VCaP (cell line): ENCODE data around the gene ZEB2.

ENCODE experiments used
- H3K27ac ChIP-seq: fragments of 450-650 bp; 2 replicates; pipeline ENCODE4 v1.5.1; 2017
- TF ChIP-seq, protein P1 (sequence below): fragments of 450-650 bp; conservative IDR thresholded peaks from 2 replicates; pipeline ENCODE4 v1.5.1; 2017; ENCODE audit warnings: mild to moderate bottlenecking, moderate library complexity

Gene ZEB2

GRCh38 chr2:144546933-144547332, 27.0 kb upstream of the ZEB2 start:
- H3K27ac ChIP-seq = no peak overlapping the region
- TF ChIP-seq, protein P1, sequence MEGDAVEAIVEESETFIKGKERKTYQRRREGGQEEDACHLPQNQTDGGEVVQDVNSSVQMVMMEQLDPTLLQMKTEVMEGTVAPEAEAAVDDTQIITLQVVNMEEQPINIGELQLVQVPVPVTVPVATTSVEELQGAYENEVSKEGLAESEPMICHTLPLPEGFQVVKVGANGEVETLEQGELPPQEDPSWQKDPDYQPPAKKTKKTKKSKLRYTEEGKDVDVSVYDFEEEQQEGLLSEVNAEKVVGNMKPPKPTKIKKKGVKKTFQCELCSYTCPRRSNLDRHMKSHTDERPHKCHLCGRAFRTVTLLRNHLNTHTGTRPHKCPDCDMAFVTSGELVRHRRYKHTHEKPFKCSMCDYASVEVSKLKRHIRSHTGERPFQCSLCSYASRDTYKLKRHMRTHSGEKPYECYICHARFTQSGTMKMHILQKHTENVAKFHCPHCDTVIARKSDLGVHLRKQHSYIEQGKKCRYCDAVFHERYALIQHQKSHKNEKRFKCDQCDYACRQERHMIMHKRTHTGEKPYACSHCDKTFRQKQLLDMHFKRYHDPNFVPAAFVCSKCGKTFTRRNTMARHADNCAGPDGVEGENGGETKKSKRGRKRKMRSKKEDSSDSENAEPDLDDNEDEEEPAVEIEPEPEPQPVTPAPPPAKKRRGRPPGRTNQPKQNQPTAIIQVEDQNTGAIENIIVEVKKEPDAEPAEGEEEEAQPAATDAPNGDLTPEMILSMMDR = no peak

DNA sequence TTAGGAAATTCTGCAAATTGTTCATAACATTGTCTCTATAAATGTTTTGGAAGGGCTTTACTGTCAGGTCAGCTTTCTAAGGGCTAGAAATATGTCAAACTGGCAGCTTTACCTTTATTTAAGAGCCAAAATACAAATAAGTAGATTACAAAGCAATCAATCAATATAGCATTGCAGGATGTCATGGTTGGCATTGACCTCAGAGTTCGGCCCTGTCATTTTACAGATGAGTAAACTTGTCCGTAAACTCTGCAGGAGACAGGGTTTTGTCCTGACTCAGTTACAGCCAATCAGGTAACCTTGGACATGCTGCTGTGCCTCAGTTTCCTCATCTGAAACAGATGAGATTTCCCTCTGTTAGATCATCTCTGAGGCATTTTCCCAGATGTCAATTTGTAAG, 25.9 kb upstream of the ZEB2 start:
- TF ChIP-seq, protein P1 = no peak
- H3K27ac ChIP-seq = no peak overlapping the region

- TF ChIP-seq, protein P1 = no peak
- H3K27ac ChIP-seq = no peak overlapping the region
Measured at GRCh38 chr2:144544053-144544452, 24.1 kb upstream of the ZEB2 start.

- TF ChIP-seq, protein P1 = no peak
- no peak overlapping the region for H3K27ac ChIP-seq
Measured at GRCh38 chr2:144541396-144541795, 21.5 kb upstream of the ZEB2 start.

DNA sequence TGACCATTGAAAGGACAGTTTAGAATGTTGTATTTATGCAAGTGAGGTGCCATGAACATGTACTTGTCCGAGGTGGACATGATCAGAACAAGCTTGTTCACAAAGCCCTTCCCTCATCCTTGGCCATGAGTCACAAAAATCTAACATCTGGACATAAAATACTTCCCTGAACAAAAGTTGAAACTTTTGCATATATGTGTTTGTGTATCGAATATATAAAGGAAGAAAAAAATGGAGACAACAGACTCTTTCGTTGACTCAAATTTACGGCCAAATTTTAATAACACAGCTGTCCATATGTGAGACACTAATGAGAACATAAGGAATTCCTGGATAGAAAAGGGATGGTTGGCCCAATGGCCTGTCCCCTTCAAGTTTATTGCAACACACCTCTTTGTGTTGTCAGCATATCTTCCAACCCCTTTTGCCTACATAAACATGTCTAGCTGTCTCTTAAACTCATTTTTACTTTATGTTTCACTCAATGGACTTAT, 19.4 kb upstream of the ZEB2 start:
- TF ChIP-seq, protein P1 = no peak
- no peak overlapping the region for H3K27ac ChIP-seq

- no peak overlapping the region for H3K27ac ChIP-seq
- TF ChIP-seq, protein P1 = no peak
Measured at GRCh38 chr2:144535300-144535699, 15.4 kb upstream of the ZEB2 start.

GRCh38 chr2:144533221-144533620, 13.3 kb upstream of the ZEB2 start:
- H3K27ac ChIP-seq = no peak overlapping the region
- TF ChIP-seq, protein P1 = no peak
